ENCODE results near the gene PIK3R6.

The PIK3R6 gene

GRCh38 chr17:8894673-8895578 is 27.5 kb upstream of the PIK3R6 start:
- peak; percentile 13 for DNase-seq (ENCODE audit: low read depth)

GRCh38 chr17:8894202-8894671 is 26.8 kb upstream of the PIK3R6 start:
- DNase-seq (ENCODE audit: low read depth): no peak

GRCh38 chr17:8893621-8894201 is 26.2 kb upstream of the PIK3R6 start:
- DNase-seq (ENCODE audit: low read depth): no peak

GRCh38 chr17:8893059-8893458 is 25.6 kb upstream of the PIK3R6 start:
- DNase-seq (ENCODE audit: low read depth): no peak

- no peak for DNase-seq (ENCODE audit: low read depth)
These were observed 24.8 kb upstream of the PIK3R6 start for GRCh38 chr17:8892338-8892690.

DNA sequence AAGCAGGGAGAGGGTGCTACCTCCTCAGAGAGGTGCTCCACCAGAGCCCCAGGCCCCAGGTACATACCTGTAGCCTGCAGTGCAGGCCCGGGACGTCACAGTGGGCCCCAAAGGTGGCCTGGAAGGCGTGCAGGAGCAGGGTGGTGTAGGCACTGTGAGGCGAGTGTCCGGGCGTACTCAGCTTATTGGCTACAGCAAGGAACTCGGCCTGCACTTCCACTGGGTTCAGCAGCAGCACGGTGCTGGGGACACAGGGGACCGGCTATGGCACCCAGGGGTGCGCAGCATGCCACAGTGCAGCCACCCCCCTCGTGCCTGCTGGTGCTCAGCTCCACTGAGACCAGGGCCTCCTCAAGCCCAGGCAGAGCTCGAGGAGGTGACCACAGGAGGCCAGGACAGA is 23.2 kb upstream of the PIK3R6 start:
- DNase-seq (ENCODE audit: low read depth): no peak

GRCh38 chr17:8889458-8890210 is 22.2 kb upstream of the PIK3R6 start:
- DNase-seq (ENCODE audit: low read depth): no peak

DNA sequence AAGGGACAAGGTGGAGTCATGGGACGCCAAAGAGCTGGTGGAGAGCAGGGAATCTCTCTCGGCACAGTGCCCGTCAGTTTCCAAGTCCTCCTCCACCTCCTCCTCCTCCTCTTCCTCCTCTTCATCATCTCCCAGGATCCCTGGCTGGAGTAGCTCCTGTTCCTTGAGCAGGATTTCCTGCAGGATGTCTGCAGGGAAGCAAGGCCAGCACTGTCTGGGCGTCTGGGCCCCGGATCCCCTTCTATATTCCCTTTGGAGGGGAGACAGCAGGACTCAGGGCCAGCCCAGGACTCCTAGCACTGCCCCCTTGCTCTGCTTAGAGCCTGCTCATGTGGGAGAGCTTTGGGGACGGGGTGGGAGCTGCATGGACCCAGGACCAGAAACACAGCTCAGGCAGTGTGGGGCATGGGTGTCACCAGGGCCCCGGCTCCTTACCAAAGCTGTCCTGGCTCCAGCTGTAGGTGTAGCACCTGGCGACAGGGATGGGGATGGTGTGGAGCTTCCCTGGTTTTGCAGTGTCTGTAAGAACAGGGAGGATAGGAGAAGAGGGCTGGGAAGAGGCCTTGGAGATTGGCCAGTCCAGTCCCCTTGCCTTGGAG is 21.3 kb upstream of the PIK3R6 start:
- no peak for DNase-seq (ENCODE audit: low read depth)

- DNase-seq (ENCODE audit: low read depth): no peak
These were observed 20.6 kb upstream of the PIK3R6 start for GRCh38 chr17:8887834-8888703.

- no peak for DNase-seq (ENCODE audit: low read depth)
These were observed 19.8 kb upstream of the PIK3R6 start for GRCh38 chr17:8887301-8887700.

- DNase-seq (ENCODE audit: low read depth): no peak
These were observed 18.7 kb upstream of the PIK3R6 start for GRCh38 chr17:8885967-8886684.

DNA sequence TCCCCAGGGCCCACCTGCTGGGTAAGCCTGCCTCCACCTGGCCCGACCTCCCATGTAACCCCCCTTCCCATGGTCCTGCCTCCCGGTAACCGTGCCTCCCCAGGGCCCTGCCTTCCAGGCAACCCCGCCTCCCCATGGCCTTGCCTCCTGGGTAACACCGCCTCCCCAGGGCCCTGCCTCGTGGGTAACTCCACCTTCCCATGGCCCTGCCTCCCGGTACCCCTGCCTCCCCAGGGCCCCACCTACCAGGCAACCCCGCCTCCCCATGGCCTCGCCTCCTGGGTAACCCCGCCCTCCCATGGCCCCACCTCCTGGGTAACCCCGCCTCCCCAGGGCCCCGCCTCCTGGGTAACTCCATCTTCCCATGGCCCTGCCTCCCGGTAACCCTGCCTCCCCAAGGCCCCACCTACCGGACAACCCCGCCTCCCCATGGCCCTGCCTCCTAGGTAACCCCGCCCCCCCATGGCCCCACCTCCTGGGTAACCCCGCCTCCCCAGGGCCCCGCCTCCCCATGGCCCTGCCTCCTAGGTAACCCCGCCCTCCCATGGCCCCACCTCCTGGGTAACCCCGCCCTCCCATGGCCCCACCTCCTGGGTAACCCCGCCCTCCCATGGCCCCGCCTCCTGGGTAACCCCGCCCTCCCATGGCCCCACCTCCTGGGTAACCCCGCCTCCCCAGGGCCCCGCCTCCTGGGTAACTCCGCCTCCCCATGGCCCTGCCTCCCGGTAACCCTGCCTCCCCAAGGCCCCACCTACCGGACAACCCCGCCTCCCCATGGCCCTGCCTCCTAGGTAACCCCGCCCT is 17.9 kb upstream of the PIK3R6 start:
- peak; percentile 39 for DNase-seq (ENCODE audit: low read depth)

GRCh38 chr17:8884336-8884990 is 17.0 kb upstream of the PIK3R6 start:
- DNase-seq (ENCODE audit: low read depth): no peak

- DNase-seq (ENCODE audit: low read depth): no peak
These were observed 15.9 kb upstream of the PIK3R6 start for GRCh38 chr17:8883353-8883752.

GRCh38 chr17:8881606-8882005 is 14.1 kb upstream of the PIK3R6 start:
- DNase-seq (ENCODE audit: low read depth): no peak

GRCh38 chr17:8880466-8880865 is 13.0 kb upstream of the PIK3R6 start:
- no peak for DNase-seq (ENCODE audit: low read depth)

DNA sequence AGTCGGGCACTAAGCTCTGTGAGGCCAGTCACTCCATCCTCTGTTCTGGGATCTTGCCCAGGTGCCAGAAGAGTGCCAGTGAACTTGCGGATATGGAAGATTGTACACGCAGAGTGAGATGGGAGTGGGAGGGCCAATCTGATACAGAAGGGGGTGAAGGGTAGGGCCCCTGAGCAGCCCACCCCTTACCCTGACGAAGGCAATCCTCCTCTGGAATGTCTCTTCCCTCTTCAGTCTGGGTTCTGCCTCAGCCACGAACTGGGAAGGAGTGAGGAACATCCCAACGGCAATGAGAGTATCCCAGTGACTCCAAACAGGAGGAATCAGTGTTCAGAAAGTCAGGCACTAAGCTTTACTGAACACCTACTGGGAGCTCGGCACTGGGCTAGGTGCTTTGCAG is 11.9 kb upstream of the PIK3R6 start:
- DNase-seq (ENCODE audit: low read depth): no peak

DNA sequence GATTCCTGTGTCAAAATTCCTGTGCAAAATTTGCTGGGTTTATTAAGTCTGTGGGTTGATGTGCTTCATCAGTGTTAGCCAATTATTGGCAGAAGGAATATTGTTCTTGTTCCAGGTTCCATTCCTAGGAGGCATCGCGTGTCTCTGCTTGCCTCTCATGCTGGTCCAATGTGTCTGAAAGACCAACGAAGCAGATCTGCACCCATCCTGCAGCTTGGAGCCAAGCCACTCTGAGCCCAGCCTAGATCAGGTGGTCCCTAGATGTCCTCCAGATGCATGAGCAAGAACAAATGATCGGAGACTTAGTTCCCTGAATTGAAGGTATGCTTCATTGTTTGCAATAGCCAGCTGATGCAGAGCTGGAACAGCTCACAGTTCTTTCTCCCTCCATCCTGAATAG is 10.5 kb upstream of the PIK3R6 start:
- DNase-seq (ENCODE audit: low read depth): no peak

GRCh38 chr17:8875957-8876356 is 8.5 kb upstream of the PIK3R6 start:
- no peak for DNase-seq (ENCODE audit: low read depth)

All from stimulated activated CD8-positive, alpha-beta memory T cell treated with anti-CD3 and anti-CD28 coated beads, Interleukin-15, amount 100 ng/mL, for 1 hour (primary cell).